Heart left ventricle (tissue), 16 donors: ENCODE results near the gene ICAM5. TPM values are rescaled to one million over a fixed set of nuclear protein-coding genes. Genes with fewer than 3 reads are reported as not detected.
"Not testable (repeated sequence)": the region's sequence is repeated elsewhere in the genome, so short reads cannot be mapped to it uniquely, and the experiment has no call there.

Source experiments
- ATAC-seq, 4 donors: fragments of 200-7000 bp; cut with Tn5 transposase; one replicate each; pipeline ENCODE4 v1.9.1; 2020 to 2022; ENCODE audit warnings: moderate library complexity in 4 of 4, mild to moderate bottlenecking in 3 of 4, moderate number of reproducible peaks in 1 of 4
- DNase-seq, 5 donors: peaks; one replicate each; pipeline ENCODE4 v3.0.0-alpha.2; 2020
- H3K27ac ChIP-seq, 12 donors: fragments of 200-600 bp; sonication (generic) in 4 of 12; one replicate each; pipeline versions ENCODE4 v1.5.0 to v1.8.0; 2016 to 2022; ENCODE audit warnings: mild to moderate bottlenecking in 2 of 12
- H3K27me3 ChIP-seq, 9 donors: fragments of 200-600 bp; sonication (generic) in 2 of 9; one replicate each; pipeline versions ENCODE4 v1.5.1 to v1.8.0; 2016 to 2022; ENCODE audit warnings: mild to moderate bottlenecking in 3 of 9
- H3K36me3 ChIP-seq, 9 donors: fragments of 200-600 bp; sonication (generic) in 2 of 9; one replicate each; pipeline versions ENCODE4 v1.5.0 to v1.8.0; 2018 to 2022; ENCODE audit warnings: mild to moderate bottlenecking in 2 of 9
- H3K4me1 ChIP-seq, 12 donors: fragments of 200-600 bp; sonication (generic) in 4 of 12; one replicate each; pipeline versions ENCODE4 v1.5.0 to v1.8.0; 2016 to 2022; ENCODE audit warnings: mild to moderate bottlenecking in 3 of 12
- H3K4me3 ChIP-seq, 12 donors: fragments of 200-600 bp; sonication (generic) in 4 of 12; one replicate each; pipeline versions ENCODE4 v1.5.0 to v1.8.0; 2017 to 2022; ENCODE audit warnings: mild to moderate bottlenecking in 9 of 12, moderate library complexity in 4 of 12
- H3K9me3 ChIP-seq, 12 donors: fragments of 200-600 bp; sonication (generic) in 4 of 12; one replicate each; pipeline versions ENCODE4 v1.5.0 to v1.8.0; 2016 to 2022; ENCODE audit warnings: mild to moderate bottlenecking in 1 of 12
- POLR2A ChIP-seq, 2 donors: fragments of 450-650 bp; IDR thresholded peaks; one replicate each; pipeline ENCODE4 v1.6.1; 2017; ENCODE audit warnings: antibody characterized with exemption in 2 of 2, mild to moderate bottlenecking in 2 of 2, moderate library complexity in 2 of 2
- WGBS, 4 donors: extraction: QIAGEN DNeasy Blood & Tissue Kit in 2 of 4; methylation state at CpG; one replicate each; pipeline versions ENCODE4 v1.1.5 to v1.1.7; 2013 to 2018; 5-methylcytosine and 5-hydroxymethylcytosine counted together
- intact Hi-C, 10 donors: fragments of 100-400 bp; cut with DNase I; formaldehyde crosslinking; loops; one replicate each; pipeline versions ENCODE4 v1.11.1 to v1.14.2; 2022
- long read RNA-seq, 3 donors: library from polyadenylated mRNA; unstranded; transcript quantifications; one replicate each; pipeline ENCODE4 v2.0.0, GENCODE V29; 2020 to 2021
- polyA plus RNA-seq, 2 donors: library from polyadenylated mRNA; stranded (reverse); fragments of 200-250 nt; gene quantifications; one replicate each; pipeline ENCODE4 v1.2.3, GENCODE V29; 2013
- total RNA-seq, 9 donors: library from RNA; depleted of rRNA in 2 of 9; stranded (reverse); fragments of >200 nt in 2 of 9; fragmentation: NEBNext Ultra II Directional in 3 of 9; extraction: Animal tissue kit (Norgen Biotek cat#: 25700) in 3 of 9; gene quantifications; one replicate each; pipeline versions ENCODE4 v1.1.0 to v1.2.4, GENCODE V29; 2016 to 2023
- TF ChIP-seq, protein P1 (sequence below), 12 donors: fragments of 200-600 bp; sonication (generic) in 4 of 12; IDR thresholded peaks; one replicate each; pipeline versions ENCODE4 v1.5.0 to v1.8.0; 2018 to 2022; ENCODE audit warnings: antibody characterized with exemption in 12 of 12, mild to moderate bottlenecking in 5 of 12
- donor health status: ischemic (EF 13 %, LVEDD 7.1; RV severe dilation, severe dysfunction).
- donor health status: healthy with polysubstance abuse.
- donor health status: DM: no; HTN: yes; CAD: no.
- donor health status: DM: no; HTN: no; CAD: no.
- donor health status: ischemic (EF 25% LVEDD 6.9; RV normal size, moderate dysfunction).
- donor health status: ischemic (EF 25% LVEDD 5.7; RV mildly dilated, moderate dysfunction).
- donor health status: healthy.
- donor health status: DM: yes; HTN: yes; CAD: no.
- donor health status: ischemic (EF 35%, LVEDD 5.7; RV mildly dilated, moderate dysfunction).
- donor health status: nonischemic (EF 11% LVEDD 7.7; RV severe dilation, severe dysfunction).
- donor health status: DM: yes; HTN: yes; CAD: no.
- donor health status: PGD.
- donor health status: ischemic (EF 29% LVEDD 5.4; RV normal size, mild dysfunction).
- donor health status: nonischemic (EF 23%, LVEDD 6.1; RV moderate dilation, normal function).

The ICAM5 gene, protein sequence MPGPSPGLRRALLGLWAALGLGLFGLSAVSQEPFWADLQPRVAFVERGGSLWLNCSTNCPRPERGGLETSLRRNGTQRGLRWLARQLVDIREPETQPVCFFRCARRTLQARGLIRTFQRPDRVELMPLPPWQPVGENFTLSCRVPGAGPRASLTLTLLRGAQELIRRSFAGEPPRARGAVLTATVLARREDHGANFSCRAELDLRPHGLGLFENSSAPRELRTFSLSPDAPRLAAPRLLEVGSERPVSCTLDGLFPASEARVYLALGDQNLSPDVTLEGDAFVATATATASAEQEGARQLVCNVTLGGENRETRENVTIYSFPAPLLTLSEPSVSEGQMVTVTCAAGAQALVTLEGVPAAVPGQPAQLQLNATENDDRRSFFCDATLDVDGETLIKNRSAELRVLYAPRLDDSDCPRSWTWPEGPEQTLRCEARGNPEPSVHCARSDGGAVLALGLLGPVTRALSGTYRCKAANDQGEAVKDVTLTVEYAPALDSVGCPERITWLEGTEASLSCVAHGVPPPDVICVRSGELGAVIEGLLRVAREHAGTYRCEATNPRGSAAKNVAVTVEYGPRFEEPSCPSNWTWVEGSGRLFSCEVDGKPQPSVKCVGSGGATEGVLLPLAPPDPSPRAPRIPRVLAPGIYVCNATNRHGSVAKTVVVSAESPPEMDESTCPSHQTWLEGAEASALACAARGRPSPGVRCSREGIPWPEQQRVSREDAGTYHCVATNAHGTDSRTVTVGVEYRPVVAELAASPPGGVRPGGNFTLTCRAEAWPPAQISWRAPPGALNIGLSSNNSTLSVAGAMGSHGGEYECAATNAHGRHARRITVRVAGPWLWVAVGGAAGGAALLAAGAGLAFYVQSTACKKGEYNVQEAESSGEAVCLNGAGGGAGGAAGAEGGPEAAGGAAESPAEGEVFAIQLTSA
- total RNA-seq (under 1 TPM in 7 of 9 donors, not detected in 2; 0.19 to 0.98 (median 0.34) TPM), polyA plus RNA-seq (under 1 TPM; 0.11 to 0.35 TPM)
- long read RNA-seq, donor 1, partial matches to known transcripts = 0 of 1 reads
- long read RNA-seq, donor 1, other reads (novel, unspliced or antisense) = 1 of 1 reads
- long read RNA-seq, donor 2 = 0 reads
- long read RNA-seq, donor 3, partial matches to known transcripts = 0 of 1 reads
- long read RNA-seq, donor 3, other reads (novel, unspliced or antisense) = 1 of 1 reads

DNA sequence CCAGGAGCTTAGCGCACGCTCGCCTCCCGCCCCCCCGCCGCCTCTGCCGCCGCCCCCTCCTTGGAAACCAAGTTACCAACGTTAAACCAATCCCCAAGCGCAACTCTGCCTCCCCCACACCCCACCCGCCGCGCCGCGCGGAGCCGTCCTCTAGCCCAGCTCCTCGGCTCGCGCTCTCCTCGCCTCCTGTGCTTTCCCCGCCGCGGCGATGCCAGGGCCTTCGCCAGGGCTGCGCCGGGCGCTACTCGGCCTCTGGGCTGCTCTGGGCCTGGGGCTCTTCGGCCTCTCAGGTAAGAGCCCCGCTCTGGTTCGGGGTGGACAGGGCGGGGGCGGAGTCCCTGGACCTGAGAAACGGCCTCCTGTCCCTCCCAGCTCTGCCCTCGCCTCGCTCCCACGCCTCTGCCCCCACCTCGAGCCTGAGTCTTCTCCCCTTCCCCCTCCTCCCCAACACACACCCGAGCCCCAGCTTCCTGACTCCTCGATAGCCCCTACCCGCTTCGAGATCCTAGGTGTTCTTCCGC is at the start of gene ICAM5:
Gene ICAM5, plus strand, starts transcription at position 117 of the 521 bp plus-strand sequence. Its CDS starts 92 bp downstream, at position 209.
- Histone ChIP-seq H3K4me1 (peaks cover 5 to 94% (median 61%) of the 10 kb centered on the region in 12 donors), H3K27me3 (peaks cover 34 to 83% (median 72%) of the 10 kb centered on the region in 9 donors), H3K9me3 (no peaks in the 10 kb centered on the region), H3K36me3 (peaks cover 0 to 13% (median 10%) of the 10 kb centered on the region in 9 donors), H3K4me3 (peak within 1 kb of the TSS; percentile 3 to 60 (median 43)), H3K27ac (no peak within 1 kb of the TSS)
- no peak for TF ChIP-seq POLR2A (IDR thresholded peaks at IDR 0.05)
- TF ChIP-seq, protein P1, sequence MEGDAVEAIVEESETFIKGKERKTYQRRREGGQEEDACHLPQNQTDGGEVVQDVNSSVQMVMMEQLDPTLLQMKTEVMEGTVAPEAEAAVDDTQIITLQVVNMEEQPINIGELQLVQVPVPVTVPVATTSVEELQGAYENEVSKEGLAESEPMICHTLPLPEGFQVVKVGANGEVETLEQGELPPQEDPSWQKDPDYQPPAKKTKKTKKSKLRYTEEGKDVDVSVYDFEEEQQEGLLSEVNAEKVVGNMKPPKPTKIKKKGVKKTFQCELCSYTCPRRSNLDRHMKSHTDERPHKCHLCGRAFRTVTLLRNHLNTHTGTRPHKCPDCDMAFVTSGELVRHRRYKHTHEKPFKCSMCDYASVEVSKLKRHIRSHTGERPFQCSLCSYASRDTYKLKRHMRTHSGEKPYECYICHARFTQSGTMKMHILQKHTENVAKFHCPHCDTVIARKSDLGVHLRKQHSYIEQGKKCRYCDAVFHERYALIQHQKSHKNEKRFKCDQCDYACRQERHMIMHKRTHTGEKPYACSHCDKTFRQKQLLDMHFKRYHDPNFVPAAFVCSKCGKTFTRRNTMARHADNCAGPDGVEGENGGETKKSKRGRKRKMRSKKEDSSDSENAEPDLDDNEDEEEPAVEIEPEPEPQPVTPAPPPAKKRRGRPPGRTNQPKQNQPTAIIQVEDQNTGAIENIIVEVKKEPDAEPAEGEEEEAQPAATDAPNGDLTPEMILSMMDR (IDR thresholded peaks at IDR 0.05) = no peak
- ATAC-seq = no peak
- WGBS, 4 donors = 2 to 3% (median 2%) methylated on average over 10 to 45 of the region's 45 CpGs
- intact Hi-C loops = loop anchor here in 1 of 10 donors (5.0 kb wide), 1 partner anchor 42 kb away; the partner anchor contains the start of gene RAVER1
- DNase-seq = no peak

DNA sequence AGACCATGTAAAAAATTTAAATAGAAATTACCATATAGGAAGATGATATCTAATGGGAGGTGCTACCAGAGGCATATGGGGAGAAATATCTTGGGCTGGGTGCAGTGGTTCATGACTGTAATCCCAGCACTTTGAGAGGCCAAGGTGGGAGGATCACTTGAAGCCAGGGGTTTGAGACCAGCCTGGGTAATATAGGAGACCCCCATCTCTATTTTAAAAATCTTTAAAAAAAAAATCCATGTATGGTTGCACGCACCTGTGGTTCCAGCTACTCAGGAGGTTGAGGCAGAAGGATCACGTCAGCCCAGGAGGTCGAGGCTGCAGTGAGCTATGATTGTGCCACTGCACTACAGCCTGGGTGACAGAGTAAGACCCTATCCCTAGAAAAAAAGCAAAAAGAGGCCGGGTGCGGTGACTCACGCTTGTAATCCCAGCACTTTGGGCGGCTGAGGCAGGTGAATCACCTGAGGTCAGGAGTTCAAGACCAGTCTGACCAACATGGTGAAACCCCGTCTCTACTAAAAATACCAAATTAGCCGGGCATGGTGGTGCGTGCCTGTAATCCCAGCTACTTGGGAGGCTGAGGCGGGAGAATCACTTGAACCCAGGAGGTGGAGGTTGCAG is 47.8 kb upstream of the ICAM5 start:
- DNase-seq, H3K36me3 ChIP-seq, H3K27me3 ChIP-seq, H3K27ac ChIP-seq, H3K9me3 ChIP-seq, ATAC-seq, H3K4me3 ChIP-seq: not testable (repeated sequence)
- intact Hi-C loops = loop anchor here in 2 of 10 donors (10.0 kb wide), 2 partner anchors 47 to 127 kb away; partner anchors contain the start of genes EIF3G (in 2 of the 2), P2RY11 (in 2 of the 2) and DNMT1 (in 1 of the 2)
- H3K4me1 ChIP-seq = peaks cover 0 to 16% (median 5%) of the 10 kb centered on the region in 12 donors
- WGBS, 4 donors = 93 to 97% (median 96%) methylated on average over 11 of the region's 11 CpGs

DNA sequence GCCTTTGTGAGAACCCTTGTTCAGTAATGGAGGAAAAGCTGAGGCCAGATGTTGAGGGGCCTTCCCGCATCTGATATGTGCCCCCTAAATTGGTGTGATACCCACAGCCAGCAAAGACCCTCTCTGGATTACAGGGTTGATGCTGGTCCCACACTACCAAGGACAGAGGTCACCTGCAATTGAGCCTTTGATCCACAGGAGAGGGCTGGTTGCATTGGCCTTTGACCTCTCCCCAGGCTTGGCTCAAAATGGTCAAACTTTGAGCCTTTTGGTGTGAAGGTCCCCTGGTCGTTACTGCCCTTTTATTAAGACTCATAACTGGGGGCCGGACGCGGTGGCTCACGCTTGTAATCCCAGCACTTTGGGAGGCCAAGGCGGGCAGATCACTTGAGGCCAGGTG is 46.1 kb upstream of the ICAM5 start:
- ATAC-seq (no peak), DNase-seq (no peak)
- TF ChIP-seq, protein P1 (IDR thresholded peaks at IDR 0.05) = no peak
- Histone ChIP-seq H3K9me3 (no peaks in the 10 kb centered on the region), H3K36me3 (no peaks in the 10 kb centered on the region), H3K27ac (no peak overlapping the region), H3K27me3 (no peaks in the 10 kb centered on the region), H3K4me1 (peaks cover 0 to 2% (median 0%) of the 10 kb centered on the region in 12 donors), H3K4me3 (no peak overlapping the region)
- intact Hi-C loops = loop anchor here in 2 of 10 donors (10.0 kb wide), 2 partner anchors 49 to 129 kb away; partner anchors contain the start of genes EIF3G (in 2 of the 2), P2RY11 (in 2 of the 2) and DNMT1 (in 1 of the 2)
- WGBS, 4 donors = 92 to 97% (median 96%) methylated on average over 2 to 7 of the region's 7 CpGs
